Dedifferentiated amniotic fluid mesenchymal stem cell (primary cell): Measurements from ENCODE around the gene GSTM3.
"Not testable (repeated sequence)": the region's sequence is repeated elsewhere in the genome, so short reads cannot be mapped to it uniquely, and the experiment has no call there.

ENCODE experiments used
- DNase-seq: peaks from one replicate; pipeline ENCODE4 v3.0.0-alpha.2; 2016; ENCODE audit errors: extremely low spot score

The GSTM3 gene

DNA sequence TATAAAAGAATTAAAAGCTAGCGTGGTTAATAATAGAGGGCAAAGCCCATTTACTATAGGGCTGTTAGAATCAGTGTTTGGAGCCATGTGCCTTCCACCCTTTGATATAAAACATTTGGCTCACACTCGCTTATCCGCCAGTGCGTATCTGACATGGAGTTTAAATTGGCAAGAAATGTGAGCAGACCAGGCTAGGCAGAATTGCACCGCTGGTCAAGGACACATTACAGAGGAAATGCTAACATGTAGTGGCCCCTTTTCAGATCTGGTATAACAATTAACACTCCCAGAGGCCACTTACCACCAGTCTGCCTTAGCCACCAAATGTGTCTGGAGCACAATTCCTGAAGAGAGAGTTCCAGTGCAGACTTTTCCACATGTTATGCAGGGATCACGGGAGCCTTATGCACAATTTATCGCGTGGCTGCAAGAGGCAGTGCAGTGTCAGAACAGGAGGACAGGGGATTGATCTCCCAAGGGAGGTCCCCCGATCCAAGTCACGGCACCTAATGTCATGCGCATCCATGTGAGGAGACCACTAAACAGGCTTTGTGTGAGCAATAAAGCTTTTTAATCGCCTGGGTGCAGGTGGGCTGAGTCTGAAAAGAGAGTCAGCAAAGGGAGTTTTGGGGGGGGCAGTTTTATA lies 14.0 kb downstream of the GSTM3 start:
- DNase-seq = no peak

DNA sequence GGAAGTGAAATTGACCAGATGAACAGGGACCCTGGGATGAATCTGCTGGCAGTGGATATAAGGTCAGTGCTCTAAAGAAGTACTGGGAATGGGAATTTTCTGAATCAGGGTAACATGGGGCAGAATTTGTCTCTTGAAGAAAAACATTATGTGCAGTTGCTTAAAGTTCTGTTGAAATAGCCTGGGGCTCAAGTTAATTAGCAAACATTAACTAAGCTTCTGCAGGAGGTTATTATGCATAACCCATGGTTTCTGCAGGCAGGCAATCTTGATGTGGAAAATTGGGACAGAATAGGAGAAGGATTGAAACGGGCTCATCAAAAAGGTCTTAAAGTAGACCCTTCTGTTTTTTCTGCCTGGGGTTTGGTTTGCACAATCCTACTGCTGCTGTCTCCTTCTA lies 14.8 kb downstream of the GSTM3 start:
- no peak for DNase-seq

DNA sequence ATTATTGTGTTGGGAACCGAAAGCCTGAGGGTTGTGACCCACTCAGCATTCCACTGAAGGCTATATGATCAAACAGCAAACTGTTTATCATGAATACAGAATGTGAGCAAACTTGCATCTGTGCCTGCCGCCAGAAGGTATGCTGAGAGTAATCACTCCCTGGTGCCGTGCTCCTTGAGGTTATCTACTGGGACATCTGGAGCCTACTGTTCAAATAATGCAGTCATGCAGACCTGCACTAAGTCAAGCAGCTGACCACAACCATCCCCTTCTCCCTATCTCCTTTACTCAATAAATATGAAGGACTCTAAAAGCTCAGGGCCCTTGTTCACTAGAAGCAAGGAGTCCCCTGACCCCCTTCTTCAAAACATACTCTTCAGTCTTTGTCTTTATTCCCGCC lies 15.3 kb downstream of the GSTM3 start:
- DNase-seq = no peak

DNA sequence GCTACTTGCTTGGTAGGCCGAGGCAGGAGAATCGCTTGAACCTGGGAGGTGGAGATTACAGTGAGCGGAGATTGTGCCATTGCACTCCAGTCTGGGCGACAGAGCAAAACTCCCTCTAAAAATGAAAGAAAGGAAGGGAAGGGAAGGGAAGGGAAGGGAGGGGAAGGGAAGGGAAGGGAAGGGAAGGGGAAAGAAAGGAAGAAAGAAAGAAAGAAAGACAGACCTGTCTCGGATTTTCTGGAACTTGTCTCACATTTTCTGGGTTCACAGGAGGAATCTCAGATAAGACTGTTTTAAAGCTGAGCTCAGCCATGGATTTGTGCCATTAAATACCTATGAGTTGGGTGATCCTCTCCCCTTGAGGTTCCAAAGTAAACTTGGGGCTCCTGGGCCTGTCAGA lies 15.9 kb downstream of the GSTM3 start:
- no peak for DNase-seq

DNA sequence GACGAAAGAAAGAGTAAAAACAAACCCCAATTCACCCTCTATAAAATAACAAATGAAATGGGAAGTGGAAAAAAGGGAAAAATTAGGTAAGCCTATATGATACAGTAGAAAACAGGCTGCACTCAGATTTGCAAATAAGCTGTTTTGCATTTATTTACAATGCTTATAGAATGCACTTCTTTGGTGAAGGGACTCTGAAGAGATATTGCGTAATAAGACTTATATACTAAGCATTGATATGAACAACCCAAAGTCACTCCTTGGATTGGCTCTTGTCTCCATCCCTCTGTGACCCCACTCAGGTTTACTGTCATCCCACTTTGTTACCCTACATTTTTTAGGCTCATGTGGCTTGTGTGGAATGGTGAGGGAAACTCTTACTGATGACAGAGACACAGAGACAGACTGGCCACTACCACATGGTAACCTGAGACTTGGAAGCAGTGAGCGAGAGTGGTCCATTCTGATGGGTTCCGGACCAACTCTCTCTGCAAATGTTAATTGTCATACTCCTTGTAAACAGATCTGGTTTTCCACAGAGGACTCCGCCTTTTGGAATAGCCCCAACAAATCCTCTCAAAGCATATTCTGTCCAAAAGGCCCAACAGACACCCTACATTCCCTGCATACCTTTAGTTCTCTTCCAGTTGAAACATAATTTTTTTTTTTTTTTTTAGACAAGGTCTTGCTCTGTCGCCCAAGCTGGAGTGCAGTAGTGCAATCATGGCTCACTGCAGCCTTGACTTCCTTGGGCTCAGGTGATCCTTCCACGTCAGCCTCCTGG lies 17.7 kb downstream of the GSTM3 start:
- DNase-seq = peak; percentile 24

DNA sequence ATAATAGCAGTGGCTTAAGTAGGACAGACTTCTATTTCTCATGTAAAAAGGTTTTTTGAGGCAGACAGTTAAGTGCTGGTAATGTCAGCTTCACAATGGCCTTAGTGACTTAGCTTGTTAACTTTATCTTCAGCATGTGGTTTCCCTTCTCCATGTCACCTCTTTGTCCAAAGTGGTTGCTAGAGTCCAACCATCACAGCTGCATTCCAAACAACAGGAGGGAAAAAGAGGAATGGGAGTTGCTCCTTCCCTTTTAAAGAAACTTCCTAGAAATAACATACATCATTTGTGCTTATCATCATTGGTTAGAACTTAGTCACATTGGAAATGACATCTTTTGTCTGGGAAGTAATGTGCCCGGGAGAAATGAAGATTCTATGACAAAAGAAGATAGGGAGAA lies 18.9 kb downstream of the GSTM3 start:
- DNase-seq = no peak

DNA sequence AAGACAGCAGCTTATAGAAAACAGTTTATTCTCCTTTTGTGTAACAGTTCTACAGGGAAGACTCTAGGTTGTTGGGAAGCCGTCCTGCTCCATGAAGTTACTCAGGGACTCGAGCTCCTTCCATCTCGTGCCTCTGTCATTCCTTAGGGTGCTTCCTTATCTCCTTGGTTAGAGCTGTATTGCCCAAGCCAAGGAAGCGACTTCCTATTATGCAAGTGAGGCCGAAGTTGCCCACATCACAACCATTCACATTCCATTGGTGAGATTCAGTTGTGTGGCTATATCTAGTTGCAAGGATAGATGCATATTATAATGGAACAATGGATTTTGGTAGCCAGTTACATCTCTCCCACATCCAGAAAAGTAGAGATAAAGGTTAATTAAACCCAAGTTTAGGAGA lies 19.8 kb downstream of the GSTM3 start:
- no peak for DNase-seq

DNA sequence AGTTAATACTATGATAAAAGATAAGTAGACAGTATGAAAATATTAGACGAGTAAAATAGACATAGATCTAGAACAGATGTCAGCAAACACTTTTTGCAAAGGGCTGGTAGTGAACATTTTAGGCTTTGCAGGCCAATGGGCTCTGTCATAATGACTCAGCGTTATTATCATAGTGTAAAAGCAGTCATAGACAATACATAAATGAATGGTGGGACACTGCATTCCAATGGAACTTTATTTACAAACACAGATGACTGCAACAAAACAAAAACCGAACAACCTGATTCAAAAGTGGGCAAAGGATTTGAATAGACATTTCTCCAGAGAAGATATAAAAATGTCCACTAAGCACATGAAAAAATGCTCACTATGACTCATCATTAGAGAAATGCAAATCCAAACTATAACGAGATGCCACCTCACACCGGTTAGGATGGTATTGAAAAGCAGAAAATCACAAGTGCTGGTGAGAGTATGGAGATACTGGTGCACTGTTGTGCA lies 21.5 kb downstream of the GSTM3 start:
- DNase-seq = peak; percentile 20

DNA sequence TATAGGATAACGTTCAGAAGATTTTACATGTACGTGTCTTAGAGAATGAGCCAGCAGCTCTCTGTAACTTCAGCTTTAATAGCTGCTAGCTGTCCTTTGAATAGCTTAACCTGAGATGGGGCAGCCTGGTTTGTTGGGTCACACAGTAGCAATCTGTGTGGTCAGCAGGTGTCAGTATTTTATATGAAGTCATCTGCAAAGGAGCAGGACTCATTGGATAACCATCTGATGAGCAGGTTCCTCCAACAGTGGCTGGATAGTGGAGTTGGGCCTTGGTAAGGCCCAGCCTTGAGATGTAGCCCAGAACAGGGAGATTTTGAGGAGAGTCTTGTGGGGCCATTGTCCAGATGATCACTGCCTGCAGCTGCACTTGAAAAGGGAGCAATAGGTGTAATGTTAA lies 22.3 kb downstream of the GSTM3 start:
- DNase-seq = peak; percentile 4

DNA sequence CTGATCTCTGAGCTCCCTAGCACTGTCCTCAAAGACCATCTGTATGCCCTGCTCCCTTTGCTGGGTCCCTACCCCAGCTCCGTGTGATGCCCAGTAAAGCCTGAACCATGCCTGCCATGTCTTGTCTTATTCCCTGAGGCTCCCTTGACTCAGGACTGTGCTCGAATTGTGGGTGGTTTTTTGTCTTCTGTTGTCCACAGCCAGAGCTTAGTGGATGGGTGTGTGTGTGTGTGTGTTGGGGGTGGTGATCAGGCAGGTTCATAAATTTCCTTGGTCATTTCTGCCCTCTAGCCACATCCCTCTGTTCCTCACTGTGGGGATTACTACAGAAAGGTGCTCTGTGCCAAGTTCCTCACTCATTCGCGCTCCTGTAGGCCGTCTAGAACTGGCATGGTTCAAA lies 23.1 kb downstream of the GSTM3 start:
- DNase-seq = peak; percentile 6

DNA sequence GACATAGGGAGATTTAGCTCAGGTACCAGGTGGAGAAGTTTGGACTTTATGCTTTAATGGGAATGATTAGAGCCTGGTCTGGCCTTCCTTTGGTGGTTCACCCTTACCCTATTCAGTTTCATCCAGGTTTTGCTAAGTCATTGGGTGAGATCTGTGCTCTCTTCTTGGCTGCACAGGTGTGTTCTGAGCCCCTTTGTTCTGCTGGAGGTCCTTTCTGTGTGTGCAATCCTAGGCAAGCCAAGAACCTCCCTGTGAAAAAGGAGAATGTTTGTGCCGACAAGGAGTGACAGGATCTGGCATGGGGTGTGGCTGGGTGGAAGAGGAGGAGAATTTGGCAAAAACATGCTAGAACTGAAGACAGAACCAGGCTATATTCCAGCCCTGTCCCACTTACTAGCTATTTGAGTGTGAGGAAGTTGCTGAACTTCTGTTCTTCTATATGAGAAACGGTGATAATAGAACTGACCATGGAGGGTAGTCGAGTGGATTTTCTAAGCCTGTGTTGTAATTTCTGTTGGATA lies 24.2 kb downstream of the GSTM3 start:
- peak; percentile 11 for DNase-seq

DNA sequence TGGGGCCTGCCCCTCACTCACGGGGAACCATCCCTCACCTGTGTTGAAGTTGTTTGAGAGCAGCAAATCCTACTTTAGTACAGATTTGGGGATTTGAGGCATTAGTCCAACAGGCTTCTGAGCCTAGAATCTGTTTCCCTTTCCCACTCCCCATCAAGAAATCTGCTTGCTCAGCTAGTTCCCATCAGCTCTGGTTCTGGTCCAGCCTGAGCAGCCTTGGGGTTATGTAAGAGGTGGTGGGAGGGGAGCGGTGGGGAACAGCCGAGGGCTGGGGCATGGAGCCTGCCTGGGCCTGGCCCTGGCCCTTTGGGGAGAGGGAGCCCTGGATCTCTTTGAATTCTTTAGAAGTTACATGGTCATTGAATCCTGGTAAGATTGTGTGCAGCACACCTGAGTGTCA lies 24.7 kb downstream of the GSTM3 start:
- DNase-seq = no peak

DNA sequence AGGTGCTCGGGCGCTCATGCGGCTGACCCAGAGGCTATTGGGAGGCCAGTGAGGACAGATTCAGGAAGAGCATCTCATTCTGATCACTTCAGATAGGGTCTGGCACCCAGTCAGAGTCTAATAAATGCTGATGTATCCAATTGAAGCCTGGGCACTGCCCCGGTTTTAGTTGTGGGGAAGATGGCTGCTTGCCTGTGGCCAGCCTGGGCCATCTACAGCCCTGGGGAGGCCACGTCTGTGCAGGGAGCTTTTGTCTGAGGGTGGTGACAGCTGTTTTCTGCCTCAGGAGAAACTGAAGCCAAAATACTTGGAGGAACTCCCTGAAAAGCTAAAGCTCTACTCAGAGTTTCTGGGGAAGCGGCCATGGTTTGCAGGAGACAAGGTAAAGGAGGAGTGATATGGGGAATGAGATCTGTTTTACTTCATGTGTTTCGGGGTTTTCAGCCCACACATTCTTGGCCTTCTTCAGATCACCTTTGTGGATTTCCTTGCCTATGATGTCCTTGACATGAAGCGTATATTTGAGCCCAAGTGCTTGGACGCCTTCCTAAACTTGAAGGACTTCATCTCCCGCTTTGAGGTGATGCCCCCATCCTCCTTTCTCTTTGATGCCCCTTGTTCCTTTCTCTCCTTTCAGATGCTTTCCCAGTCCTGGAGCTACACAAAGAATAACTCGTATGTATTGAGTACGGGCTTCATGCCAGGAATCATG lies 26.0 kb downstream of the GSTM3 start:
- DNase-seq = no peak

DNA sequence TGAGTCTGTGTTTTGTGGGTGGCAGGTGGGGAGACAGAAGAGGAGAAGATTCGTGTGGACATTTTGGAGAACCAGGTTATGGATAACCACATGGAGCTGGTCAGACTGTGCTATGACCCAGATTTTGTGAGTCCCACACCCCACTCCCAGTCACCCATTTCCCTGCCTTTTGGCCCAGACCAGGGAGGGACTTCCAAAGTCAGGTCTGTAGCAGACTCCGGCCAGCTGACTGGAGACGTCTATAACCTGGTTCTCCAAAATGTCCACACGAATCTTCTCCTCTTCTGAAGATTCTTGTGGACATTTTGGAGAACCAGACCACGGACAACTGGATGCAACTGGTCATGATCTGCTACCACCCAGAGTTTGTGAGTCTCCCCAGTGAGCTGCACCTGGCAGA lies 27.2 kb downstream of the GSTM3 start:
- DNase-seq = no peak

DNA sequence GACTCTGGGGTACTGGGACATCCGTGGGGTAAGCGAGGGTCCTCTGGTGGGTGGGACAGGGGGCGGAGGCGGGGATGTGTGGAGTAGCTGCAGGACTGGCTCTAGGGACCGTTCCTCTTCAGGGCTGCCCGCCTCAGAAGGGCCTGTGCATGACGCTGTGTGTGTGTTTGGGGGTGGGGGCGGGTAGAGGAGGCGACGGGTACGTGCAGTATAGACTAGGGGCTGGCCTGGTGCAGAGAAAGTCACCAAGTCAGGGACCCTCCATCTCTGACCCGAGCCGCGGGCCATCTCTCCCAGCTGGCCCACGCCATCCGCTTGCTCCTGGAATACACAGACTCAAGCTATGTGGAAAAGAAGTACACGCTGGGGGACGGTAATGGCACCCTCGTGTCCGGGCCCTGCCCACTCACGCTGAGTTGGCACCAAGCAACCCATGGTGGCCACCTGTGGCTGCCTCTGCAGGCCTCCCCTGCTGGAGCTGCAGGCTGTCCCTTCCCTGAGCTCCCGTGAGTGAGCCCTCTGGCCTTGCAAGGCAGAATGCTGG lies 28.4 kb downstream of the GSTM3 start:
- DNase-seq = no peak

DNA sequence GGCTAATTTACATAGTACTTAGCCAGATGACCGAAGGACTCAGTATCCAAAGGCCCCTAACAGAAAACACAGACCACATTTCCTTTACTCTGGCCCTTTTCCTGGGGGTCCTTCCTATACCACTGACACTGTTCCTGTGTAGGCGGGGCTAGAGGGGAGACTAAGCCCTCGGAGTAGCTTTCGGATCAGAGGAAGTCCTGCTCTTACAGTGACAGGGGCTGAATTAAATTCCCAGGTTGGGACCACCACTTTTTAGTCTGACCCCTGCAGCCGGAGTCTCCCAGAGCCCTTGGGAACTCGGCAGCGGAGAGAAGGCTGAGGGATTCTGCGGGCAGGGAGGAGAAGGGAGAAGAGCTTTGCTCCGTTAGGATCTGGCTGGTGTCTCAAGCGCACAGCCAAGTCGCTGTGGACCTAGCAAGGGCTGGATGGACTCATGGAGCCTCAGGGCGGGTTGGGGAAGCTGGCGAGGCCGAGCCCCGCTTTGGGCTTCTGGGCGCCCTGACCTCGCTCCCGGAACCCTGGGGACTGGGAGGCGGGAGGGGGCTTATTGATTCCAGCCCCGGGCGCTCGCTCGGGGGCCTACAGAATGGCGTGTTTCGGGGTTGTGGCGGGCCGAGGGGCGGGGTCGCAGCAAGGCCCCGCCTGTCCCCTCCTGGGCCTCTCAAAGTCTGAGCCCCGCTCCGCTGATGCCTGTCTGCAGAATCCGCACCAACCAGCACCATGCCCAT lies 29.1 kb downstream of the GSTM3 start, which contains the start of gene GSTM5:
Gene GSTM5, plus strand, starts transcription at position 659 of the 728 bp plus-strand sequence. Its CDS starts 62 bp downstream, at position 721.
- DNase-seq = not testable (repeated sequence)

DNA sequence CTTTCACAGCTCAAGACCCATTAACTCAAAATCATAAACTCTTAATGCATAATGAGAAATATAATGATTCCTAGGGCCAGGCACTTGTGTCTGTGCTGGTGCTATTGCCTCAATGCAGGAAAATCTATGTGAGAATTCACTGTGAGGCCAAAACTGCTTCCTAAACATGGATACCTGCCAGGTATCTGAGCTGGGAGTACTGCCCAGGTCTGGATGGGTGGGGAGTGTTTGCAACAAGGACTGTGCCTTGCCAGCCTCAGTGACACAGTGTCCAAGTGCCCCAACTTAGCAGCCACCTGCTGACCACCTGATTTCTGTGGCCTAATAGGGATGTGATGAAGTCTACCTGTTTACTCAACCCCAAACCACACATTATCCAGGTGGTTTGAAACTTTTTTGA lies 31.0 kb downstream of the GSTM3 start:
- not testable (repeated sequence) for DNase-seq

DNA sequence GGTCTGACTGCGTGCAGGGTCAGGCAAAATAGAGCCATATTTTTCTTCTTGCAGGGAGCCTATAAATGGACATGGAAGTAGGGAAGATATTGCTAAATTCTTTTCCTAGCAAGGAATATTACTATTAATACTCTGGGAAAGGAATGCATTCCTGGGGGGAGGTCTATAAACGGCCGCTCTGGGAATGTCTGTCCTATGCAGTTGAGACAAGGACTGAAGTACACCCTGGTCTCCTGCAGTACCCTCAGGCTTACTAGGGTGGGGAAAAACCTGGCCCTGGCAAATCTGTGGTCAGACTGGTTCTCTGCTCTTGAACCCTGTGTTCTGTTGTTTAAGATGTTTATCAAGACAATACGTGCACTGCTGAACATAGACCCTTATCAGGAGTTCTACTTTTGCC lies 31.9 kb downstream of the GSTM3 start:
- DNase-seq = not testable (repeated sequence)

DNA sequence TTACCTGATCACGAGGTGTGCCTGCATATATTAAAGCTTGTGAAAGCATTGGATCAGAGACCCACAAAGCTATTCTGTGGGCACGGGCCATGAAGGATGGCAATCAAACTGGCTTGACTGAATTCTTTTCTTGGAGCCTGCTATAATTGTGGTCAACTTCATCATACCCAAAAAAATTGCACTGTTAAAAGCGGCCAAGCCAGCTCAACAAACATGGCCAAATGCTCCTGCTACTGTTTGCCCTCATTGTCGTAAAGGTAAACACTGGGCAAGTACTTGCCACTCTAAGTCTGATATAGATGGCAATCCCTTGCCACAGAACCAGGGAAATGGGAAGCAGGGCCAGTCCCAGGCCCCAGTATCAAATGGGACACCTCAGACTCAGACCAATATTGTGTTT lies 35.4 kb downstream of the GSTM3 start:
- DNase-seq = peak; percentile 14

DNA sequence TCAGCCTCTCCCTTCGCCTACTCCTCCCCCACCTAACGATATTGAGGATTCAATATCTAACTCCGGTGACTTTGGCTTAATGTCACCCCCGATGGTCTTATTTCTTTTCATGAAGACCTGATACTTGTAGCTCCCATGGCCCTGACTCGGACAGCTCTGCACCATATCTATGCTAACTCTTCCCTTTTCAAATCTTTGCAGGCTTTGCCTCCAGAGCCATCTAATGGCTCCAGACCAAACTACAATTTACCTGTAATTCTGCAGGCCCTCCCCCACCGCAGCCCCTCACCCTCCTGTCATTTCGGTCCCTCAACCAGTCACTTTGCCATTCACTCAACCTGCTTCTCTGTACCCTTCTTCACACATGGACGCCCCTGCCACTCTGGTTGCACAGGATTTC lies 36.7 kb downstream of the GSTM3 start:
- peak; percentile 3 for DNase-seq

DNA sequence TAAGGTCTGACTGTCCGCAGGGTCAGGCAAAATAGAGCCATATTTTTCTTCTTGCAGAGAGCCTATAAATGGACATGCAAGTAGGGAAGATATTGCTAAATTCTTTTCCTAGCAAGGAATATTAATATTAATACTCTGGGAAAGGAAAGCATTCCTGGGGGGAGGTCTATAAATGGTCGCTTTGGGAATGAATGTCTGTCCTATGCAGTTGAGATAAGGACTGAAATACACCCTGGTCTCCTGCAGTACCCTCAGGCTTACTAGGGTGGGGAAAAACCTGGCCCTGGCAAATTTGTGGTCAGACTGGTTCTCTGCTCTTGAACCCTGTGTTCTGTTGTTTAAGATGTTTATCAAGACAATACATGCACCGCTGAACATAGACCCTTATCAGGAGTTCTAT lies 37.9 kb downstream of the GSTM3 start:
- DNase-seq = peak; percentile 4
